Smooth muscle cell of trachea (primary cell): ENCODE results near the gene PYDC1. TPM values are rescaled to one million over a fixed set of nuclear protein-coding genes. Genes with fewer than 3 reads are reported as not detected.

Source experiments
- total RNA-seq: library from RNA; depleted of rRNA; stranded (reverse); fragments of >200 nt; gene quantifications from 2 replicates; pipeline ENCODE4 v1.2.1, GENCODE V29; 2014

The PYDC1 gene
- not detected in 2 replicates for total RNA-seq

DNA sequence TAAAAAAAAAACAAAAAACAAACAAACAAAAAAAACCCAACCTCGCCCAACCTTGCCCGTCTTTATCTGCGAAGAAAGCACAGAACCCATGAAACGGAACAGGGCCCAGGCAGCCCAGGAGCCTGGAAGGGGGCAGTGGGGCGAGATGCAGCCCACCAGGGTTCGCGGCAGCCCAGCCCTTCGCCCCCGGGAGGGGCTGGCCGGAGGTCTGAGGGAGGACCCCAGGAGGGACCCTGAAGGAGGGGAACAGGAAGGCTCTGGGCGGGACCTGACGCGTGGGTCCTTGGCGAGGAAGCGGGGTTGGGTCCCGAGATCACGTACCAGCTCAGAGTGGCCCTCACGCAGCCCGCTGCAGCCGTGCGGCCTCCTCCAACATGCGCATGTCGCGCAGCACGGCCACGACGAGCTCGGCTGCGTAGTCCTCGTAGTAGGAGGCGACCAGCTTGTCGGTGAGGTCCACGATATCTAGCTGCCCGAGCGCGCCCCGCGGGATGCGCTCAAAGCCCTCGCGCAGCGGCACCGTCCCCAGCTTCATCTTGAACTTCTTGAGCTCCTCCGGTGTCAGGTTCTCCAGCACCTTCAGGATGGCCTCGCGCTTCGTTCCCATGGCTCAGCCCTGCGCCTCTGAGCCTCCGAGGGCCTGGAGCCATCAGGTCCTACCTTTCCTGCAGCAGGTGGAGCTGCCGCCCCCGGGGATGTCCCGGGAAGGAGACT lies at the start of gene PYDC1:
Gene PYDC1 (minus strand): TSS at position 714 of the 714 bp plus-strand sequence. CDS start 107 bp downstream, at position 607.

DNA sequence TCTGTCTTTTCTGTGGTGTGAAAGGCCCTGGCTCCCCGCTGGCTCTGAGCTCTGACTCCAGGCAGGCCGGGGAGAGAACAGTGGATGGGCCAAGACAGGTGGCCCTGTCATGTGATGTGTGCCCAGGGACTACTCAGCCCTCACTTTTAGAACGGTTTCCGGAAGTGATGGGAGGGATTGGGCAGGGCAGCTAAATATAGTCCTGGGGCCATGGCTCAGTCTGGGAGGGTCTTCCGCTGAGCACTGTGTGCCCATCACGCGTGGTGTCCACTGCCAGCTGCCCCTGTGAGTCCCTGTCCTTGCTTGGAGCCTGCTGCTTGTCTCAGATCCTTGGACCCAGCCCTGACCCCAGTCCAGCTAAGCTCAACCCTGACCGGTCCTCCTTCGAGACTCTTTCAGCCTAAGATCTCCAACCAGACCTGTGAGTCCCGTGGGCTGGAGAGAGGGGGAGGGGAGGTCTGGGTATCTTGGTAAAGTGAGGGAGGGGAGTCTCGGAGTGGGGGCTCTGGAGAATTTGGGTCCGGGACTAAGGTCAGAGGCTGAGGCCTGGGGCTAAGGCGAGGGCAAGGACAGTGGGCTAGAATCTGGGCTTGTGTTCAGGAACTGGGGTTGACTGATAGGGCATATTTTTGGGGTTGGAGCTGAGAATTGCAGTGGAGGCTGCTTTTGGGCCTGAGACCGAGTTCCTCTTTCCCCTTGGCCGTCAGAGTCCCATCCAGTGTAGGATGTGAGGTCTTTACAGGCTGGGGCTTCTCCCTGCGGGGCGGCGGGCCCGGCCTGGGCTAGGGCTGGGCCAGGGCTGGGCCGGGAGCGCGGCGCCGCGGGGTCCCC lies 2.8 kb downstream of the PYDC1 start, which contains the start of gene TRIM72:
Gene TRIM72 (plus strand): TSS at position 243 of the 831 bp plus-strand sequence. CDS start 620 bp downstream, outside the sequence.

DNA sequence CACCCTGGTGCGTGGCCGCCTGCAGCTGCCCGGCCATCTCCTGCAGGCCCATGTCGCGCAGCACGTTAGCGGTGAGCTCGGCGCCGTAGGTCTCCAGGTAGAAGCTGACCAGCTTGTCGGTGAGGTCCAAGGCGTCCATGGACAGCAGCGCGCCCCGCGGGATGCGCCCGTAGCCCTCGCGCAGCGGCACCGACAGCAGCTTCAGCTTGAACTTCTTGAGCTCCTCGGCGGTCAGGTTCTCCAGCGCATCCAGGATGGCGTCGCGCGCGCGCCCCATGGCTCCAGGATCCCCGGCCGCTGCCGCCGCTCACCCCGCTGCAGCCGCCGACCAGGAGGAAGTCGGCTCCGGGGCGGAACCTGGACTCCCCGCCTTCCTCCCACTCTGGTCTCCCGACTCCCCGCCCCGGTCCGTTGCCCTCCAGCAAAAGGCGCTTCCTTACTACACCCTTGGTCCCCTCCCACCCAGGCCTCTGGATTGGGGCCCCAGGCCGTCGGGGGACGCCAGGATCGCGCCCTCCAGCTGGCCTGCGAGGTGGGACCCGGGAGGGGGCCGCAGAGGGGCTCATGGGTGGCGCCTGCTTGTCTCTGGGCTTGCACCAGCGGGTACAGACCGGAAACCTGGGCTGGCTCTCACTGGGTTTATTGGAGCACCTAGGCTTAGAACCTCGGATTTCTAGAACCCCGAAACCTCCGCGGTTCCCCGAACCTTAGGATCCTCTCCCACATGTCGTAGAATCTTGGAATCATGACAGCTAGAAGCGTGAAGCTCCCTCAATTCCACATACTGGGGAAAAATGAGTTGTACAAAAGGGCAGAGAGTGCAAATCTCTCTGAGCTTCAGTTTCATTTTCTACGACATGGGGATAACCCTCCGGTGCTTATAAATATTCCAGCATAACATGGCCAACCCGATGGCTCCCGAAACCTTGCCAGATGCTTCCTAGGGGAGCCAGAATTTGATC lies 14.2 kb downstream of the PYDC1 start, which contains the start of gene PYCARD:
Gene PYCARD (minus strand): TSS at position 347 of the 962 bp plus-strand sequence. CDS start 70 bp downstream, at position 277.

DNA sequence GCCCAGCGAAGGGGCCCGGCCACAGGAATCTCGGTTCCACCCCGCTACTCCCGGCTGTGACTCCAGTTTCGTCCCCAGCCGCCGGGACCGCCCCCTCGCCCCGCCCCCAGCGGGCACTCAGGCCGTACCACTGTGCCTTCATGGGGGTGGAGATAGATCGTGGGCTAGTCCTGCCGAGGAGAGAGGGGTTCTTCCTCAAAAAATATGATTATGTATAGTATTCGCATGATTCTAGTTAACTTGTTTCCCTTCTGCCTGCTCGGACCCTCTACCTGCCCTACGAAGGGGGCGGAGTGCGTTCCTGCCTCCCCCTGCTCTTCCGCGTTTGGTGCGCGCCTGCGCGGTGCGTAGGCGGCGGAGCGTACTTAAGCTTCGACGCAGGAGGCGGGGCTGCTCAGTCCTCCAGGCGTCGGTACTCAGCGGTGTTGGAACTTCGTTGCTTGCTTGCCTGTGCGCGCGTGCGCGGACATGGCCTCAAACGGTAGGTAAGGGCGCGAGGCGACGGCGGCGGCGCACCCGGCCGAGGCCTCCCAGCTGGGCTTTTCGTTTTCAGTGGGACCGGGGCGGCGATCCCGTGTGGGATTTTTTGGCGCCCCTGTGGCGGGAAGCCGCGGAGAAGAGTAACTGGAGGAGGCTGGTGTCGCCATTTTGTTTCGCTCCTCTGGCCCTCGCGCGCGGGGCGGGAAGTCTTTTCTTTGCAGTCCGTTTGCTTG lies 37.0 kb downstream of the PYDC1 start, which contains the start of gene FUS:
Gene FUS (plus strand): TSS at position 393 of the 713 bp plus-strand sequence. CDS start 76 bp downstream, at position 469.

Other genes starting within 250 kb of the PYDC1 start
- 49.7 and 76.7 TPM in 2 replicates for gene HSD3B7, start 231.9 kb downstream of the PYDC1 start, total RNA-seq
- 2.6 and 3.6 TPM in 2 replicates for gene STX1B, start 206.5 kb downstream of the PYDC1 start, total RNA-seq
- gene STX4, start 183.6 kb downstream of the PYDC1 start, total RNA-seq = 27.5 and 32.3 TPM in 2 replicates
- 11.1 and 12.7 TPM in 2 replicates for gene ZNF668, start 142.9 kb downstream of the PYDC1 start, total RNA-seq
- 13.5 and 22.7 TPM in 2 replicates for gene ZNF646, start 142.7 kb downstream of the PYDC1 start, total RNA-seq
- gene PRSS53, start 128.2 kb downstream of the PYDC1 start, total RNA-seq = 2.5 and 2.8 TPM in 2 replicates
- gene VKORC1, start 122.3 kb downstream of the PYDC1 start, total RNA-seq = 128 and 152 TPM in 2 replicates
- gene BCKDK, start 108.7 kb downstream of the PYDC1 start, total RNA-seq = 26.5 and 39.5 TPM in 2 replicates
- gene KAT8, start 99.5 kb downstream of the PYDC1 start, total RNA-seq = 37.2 and 39.0 TPM in 2 replicates
- gene PRSS8, start 81.4 kb downstream of the PYDC1 start, total RNA-seq = not detected in 2 replicates
- 0.17 and 0.29 TPM in 2 replicates for gene PRSS36, start 67.1 kb downstream of the PYDC1 start, total RNA-seq
- gene FUS, start 37.0 kb downstream of the PYDC1 start, total RNA-seq = 43.7 and 107 TPM in 2 replicates
- gene PYCARD, start 14.4 kb downstream of the PYDC1 start, total RNA-seq = 120 and 136 TPM in 2 replicates
- not detected in 2 replicates for gene TRIM72, start 3.0 kb downstream of the PYDC1 start, total RNA-seq
- not detected in 2 replicates for gene ITGAM, start 42.8 kb upstream of the PYDC1 start, total RNA-seq
- gene ITGAX, start 138.0 kb upstream of the PYDC1 start, total RNA-seq = 0.15 and 0.17 TPM in 2 replicates
- not detected in 2 replicates for gene ITGAD, start 176.2 kb upstream of the PYDC1 start, total RNA-seq
- not detected in 2 replicates for gene COX6A2, start 211.2 kb upstream of the PYDC1 start, total RNA-seq
- gene ZNF843, start 225.7 kb upstream of the PYDC1 start, total RNA-seq = 0.15 and 0.99 TPM in 2 replicates
- 8.9 and 12.6 TPM in 2 replicates for gene ARMC5, start 242.4 kb upstream of the PYDC1 start, total RNA-seq